Measurements from ENCODE around the gene ITPR1.
A peak's percentile ranks its signal among the peaks of the same experiment; 100 is the strongest.

The ITPR1 gene

DNA sequence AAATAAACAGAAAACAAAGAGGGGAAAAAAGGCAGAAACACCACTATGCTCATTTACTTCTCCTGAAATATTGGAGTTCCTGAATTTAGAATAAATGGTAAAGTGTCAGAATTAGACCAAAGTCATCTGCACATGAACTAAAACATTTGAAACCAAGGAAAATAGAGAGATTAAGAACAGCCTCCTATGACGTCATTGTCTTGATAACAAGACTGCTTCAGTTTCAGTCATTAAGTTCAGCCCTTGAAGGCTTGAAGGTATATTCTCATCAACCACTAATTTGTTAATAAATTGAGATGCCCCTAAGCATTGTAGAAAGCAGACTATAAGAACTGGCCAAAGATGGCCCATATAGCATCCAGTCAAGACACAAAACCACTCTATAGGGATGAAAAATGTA is 28.6 kb upstream of the ITPR1 start:
- TF ChIP-seq FOXP2 (optimal IDR thresholded peaks at IDR 0.05; ENCODE audit: borderline replicate concordance, extremely low read depth, extremely low read length, insufficient read depth): no peak
- TF ChIP-seq, protein P1, sequence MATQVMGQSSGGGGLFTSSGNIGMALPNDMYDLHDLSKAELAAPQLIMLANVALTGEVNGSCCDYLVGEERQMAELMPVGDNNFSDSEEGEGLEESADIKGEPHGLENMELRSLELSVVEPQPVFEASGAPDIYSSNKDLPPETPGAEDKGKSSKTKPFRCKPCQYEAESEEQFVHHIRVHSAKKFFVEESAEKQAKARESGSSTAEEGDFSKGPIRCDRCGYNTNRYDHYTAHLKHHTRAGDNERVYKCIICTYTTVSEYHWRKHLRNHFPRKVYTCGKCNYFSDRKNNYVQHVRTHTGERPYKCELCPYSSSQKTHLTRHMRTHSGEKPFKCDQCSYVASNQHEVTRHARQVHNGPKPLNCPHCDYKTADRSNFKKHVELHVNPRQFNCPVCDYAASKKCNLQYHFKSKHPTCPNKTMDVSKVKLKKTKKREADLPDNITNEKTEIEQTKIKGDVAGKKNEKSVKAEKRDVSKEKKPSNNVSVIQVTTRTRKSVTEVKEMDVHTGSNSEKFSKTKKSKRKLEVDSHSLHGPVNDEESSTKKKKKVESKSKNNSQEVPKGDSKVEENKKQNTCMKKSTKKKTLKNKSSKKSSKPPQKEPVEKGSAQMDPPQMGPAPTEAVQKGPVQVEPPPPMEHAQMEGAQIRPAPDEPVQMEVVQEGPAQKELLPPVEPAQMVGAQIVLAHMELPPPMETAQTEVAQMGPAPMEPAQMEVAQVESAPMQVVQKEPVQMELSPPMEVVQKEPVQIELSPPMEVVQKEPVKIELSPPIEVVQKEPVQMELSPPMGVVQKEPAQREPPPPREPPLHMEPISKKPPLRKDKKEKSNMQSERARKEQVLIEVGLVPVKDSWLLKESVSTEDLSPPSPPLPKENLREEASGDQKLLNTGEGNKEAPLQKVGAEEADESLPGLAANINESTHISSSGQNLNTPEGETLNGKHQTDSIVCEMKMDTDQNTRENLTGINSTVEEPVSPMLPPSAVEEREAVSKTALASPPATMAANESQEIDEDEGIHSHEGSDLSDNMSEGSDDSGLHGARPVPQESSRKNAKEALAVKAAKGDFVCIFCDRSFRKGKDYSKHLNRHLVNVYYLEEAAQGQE (IDR thresholded peaks at IDR 0.05; ENCODE audit: insufficient read depth in 1 of 2, low read depth in 2 of 2, low read length in 2 of 2): no peak

DNA sequence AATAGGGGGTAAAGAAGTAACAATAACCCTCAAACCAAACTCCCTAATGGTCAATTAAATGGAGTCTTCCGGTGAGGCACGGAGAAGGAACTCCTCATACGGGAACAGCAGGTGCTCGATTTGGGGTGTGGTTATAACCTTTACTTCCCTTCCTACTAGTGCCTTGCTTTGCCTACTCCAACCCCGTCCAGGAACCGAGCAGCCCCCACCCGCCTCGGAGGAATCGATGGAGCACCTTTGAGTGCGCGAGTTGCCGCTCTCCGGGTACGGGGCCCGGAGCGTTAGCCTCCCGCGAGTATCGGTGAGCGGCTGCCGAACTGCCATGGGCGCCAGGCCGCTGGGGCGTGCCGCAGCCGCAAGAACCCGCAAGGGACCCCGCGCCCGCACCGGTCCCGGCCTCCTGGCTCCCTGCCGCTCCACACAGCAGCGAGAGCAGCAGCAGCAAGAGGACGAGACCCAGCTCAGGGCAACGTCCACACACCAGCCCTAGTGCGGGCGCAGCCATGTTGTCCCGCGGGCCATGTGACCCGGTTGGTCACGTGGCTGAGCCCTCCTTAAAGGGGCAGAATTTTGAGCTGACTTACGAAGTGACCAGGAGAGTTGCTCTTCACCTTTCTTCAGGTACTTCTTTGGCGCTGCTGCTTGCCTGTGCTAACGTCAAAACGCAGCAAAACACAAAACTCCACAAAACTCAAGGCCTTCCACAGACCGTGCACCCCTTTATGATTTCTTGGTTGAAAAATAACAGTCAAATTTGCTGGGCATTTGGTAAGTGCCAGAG is 26.2 kb upstream of the ITPR1 start, which contains the start of gene SUMF1:
SUMF1 (minus strand) TSS at position 529 of the 781 bp plus-strand sequence; CDS start at position 505, 24 bp downstream.
- no peak for TF ChIP-seq SIN3A (IDR thresholded peaks at IDR 0.05; ENCODE audit: borderline replicate concordance, insufficient read depth, low read length)
- peak; percentile 56; the same call in 1 of the 2 replicates for TF ChIP-seq POLR2AphosphoS5 (IDR thresholded peaks at IDR 0.05; ENCODE audit: low read depth, low read length)
- TF ChIP-seq FOXP2 (optimal IDR thresholded peaks at IDR 0.05; ENCODE audit: borderline replicate concordance, extremely low read depth, extremely low read length, insufficient read depth): peak; percentile 39
- peak; percentile 82; the same call in 1 of the 2 replicates for TF ChIP-seq TAF1 (IDR thresholded peaks at IDR 0.05; ENCODE audit: borderline replicate concordance, insufficient read depth, low read length)

DNA sequence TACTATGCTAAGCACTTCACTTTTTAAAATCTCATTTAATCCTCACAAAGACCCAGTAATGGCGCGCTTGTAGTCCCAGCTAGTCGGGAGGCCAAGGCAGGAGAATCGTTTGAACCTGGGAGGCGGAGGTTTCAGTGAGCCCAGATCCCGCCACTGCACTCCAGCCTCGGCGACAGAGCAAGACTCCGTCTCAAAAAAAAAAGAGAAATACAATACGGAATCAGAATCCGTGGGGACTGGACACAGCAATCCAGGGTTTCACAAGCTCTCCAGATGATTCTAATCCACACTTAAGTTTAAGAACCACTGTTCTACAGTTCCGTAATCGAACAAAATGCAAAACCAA is 25.7 kb upstream of the ITPR1 start:
- TF ChIP-seq, protein P1 (IDR thresholded peaks at IDR 0.05; ENCODE audit: insufficient read depth in 1 of 2, low read depth in 2 of 2, low read length in 2 of 2): no peak

DNA sequence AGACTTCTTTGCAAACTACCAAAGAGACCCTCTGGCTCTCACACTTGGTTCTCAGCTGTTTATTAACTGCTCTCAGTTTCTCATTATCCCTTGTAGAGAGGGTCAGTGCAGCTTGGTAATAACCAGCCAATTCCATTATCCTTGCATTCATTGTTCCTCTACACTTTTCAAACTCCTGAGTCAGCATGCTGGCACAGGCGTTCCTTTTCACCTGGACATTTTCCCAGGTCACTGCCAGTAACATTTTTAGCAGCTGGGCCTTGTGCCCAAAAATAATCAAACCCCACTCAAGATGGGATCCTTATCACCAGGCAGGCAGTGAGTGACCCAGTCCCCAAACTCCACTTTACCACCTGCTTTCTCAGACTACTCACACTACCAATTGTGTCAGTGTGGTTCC is 21.2 kb upstream of the ITPR1 start:
- TF ChIP-seq POLR2AphosphoS5 (IDR thresholded peaks at IDR 0.05; ENCODE audit: low read depth, low read length): no peak
- TF ChIP-seq, protein P1 (IDR thresholded peaks at IDR 0.05; ENCODE audit: insufficient read depth in 1 of 2, low read depth in 2 of 2, low read length in 2 of 2): no peak

DNA sequence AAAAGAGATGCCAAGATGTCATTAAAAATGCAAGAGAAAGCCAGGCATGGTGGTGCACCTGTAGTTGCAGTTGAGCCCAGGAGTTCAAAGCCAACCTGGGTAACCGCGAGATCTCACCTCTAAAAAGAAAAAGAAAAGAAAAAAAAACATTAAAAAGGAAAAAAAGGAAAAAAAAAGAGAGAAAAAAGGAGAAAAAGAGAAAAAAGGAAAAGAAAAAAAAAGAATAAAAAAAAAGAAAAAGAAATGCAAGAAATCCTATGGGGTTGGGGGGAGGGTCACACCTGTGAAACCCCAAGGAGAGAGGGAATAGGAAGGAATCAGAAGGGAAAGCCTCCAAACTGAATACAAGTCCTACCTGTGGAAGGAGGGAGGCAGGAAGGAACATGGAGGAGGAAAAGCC is 20.8 kb upstream of the ITPR1 start:
- TF ChIP-seq, protein P1 (IDR thresholded peaks at IDR 0.05; ENCODE audit: insufficient read depth in 1 of 2, low read depth in 2 of 2, low read length in 2 of 2): no peak
- TF ChIP-seq TAF1 (IDR thresholded peaks at IDR 0.05; ENCODE audit: borderline replicate concordance, insufficient read depth, low read length) (no peak), FOXP2 (optimal IDR thresholded peaks at IDR 0.05; ENCODE audit: borderline replicate concordance, extremely low read depth, extremely low read length, insufficient read depth) (no peak), SIN3A (IDR thresholded peaks at IDR 0.05; ENCODE audit: borderline replicate concordance, insufficient read depth, low read length) (no peak), POLR2AphosphoS5 (IDR thresholded peaks at IDR 0.05; ENCODE audit: low read depth, low read length) (no peak)

All from PFSK-1 (cell line).